SU-DHL-6 (cell line): ENCODE data around the gene MINPP1.

Source experiments
- EZH2phosphoT487 ChIP-seq: fragments of 200-600 bp; sonication (generic), shearing (Covaris generic); conservative IDR thresholded peaks from 2 replicates; pipeline ENCODE4 v1.6.1; 2018; ENCODE audit warnings: mild to moderate bottlenecking, antibody characterized with exemption, low read length, moderate library complexity, mixed read lengths
- TF ChIP-seq, protein P1 (sequence below): fragments of 200-600 bp; sonication (generic); IDR thresholded peaks from one replicate; pipeline ENCODE4 v1.5.1; 2017; ENCODE audit warnings: antibody characterized with exemption, mild to moderate bottlenecking, low read length, moderate library complexity; ENCODE audit not compliant: insufficient read depth, poor library complexity, severe bottlenecking

DNA sequence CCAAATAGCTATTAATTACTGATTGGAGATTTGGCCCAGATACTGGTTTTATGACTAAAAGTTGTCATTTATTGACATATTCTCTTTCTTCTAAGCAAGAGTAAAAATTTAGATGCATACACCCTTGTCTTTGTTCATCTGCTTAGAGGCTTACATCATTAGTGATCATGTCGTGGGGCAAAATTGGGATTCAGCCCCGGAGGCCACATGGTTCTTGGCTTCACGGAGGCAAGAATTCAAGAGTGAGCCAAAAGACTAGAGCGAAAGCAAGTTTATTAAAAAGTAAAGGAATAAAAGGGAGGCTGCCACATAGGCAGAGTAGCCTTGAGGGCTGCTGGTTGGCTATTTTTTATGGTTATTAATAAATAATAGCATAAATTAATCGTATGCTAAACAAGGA lies 41.1 kb downstream of the MINPP1 start:
- TF ChIP-seq, protein P1, sequence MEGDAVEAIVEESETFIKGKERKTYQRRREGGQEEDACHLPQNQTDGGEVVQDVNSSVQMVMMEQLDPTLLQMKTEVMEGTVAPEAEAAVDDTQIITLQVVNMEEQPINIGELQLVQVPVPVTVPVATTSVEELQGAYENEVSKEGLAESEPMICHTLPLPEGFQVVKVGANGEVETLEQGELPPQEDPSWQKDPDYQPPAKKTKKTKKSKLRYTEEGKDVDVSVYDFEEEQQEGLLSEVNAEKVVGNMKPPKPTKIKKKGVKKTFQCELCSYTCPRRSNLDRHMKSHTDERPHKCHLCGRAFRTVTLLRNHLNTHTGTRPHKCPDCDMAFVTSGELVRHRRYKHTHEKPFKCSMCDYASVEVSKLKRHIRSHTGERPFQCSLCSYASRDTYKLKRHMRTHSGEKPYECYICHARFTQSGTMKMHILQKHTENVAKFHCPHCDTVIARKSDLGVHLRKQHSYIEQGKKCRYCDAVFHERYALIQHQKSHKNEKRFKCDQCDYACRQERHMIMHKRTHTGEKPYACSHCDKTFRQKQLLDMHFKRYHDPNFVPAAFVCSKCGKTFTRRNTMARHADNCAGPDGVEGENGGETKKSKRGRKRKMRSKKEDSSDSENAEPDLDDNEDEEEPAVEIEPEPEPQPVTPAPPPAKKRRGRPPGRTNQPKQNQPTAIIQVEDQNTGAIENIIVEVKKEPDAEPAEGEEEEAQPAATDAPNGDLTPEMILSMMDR: no peak
- TF ChIP-seq EZH2phosphoT487: no peak
